ENCODE data around the gene LIMD2.

Gene LIMD2

GRCh38 chr17:63679214-63679613, 20.7 kb downstream of the LIMD2 start:
- no peak for DNase-seq (ENCODE audit: low spot score)
- TF ChIP-seq CTCF (IDR thresholded peaks at IDR 0.05; ENCODE audit: extremely low read depth, missing control alignments), result no peak

GRCh38 chr17:63676584-63676983, 23.3 kb downstream of the LIMD2 start:
- no peak for DNase-seq (ENCODE audit: low spot score)
- no peak for TF ChIP-seq CTCF (IDR thresholded peaks at IDR 0.05; ENCODE audit: extremely low read depth, missing control alignments)

- DNase-seq (ENCODE audit: low spot score), result no peak
- no peak for TF ChIP-seq CTCF (IDR thresholded peaks at IDR 0.05; ENCODE audit: extremely low read depth, missing control alignments)
Observed at GRCh38 chr17:63675607-63676546, 24.0 kb downstream of the LIMD2 start.

- TF ChIP-seq CTCF (IDR thresholded peaks at IDR 0.05; ENCODE audit: extremely low read depth, missing control alignments), result no peak
- DNase-seq (ENCODE audit: low spot score), result no peak
Observed at GRCh38 chr17:63675231-63675606, 24.7 kb downstream of the LIMD2 start.

- no peak for TF ChIP-seq CTCF (IDR thresholded peaks at IDR 0.05; ENCODE audit: extremely low read depth, missing control alignments)
- no peak for DNase-seq (ENCODE audit: low spot score)
Observed at GRCh38 chr17:63672856-63673255, 27.1 kb downstream of the LIMD2 start.

GRCh38 chr17:63665527-63666214, 34.3 kb downstream of the LIMD2 start:
- DNase-seq (ENCODE audit: low spot score), result peak; percentile 43
- no peak for TF ChIP-seq CTCF (IDR thresholded peaks at IDR 0.05; ENCODE audit: extremely low read depth, missing control alignments)

GRCh38 chr17:63659850-63660249, 40.1 kb downstream of the LIMD2 start:
- TF ChIP-seq CTCF (IDR thresholded peaks at IDR 0.05; ENCODE audit: extremely low read depth, missing control alignments), result no peak
- DNase-seq (ENCODE audit: low spot score), result no peak

Measured in GM20000 (cell line).